Right lung (tissue), 5 donors: ENCODE measurements around the gene PLEKHA4. TPM values are rescaled to one million over a fixed set of nuclear protein-coding genes. Genes with fewer than 3 reads are reported as not detected.
A peak's percentile ranks its signal among the peaks of the same experiment; 100 is the strongest.

Experiments used
- DNase-seq, 2 donors: peaks; one replicate each; pipeline ENCODE4 v3.0.0-alpha.2; 2013
- polyA plus RNA-seq, 5 donors: library from polyadenylated mRNA; unstranded; fragments of 120-200 nt; gene quantifications; one replicate each; pipeline versions ENCODE4 v1.2.1 to v1.2.3, GENCODE V29; 2013; ENCODE audit warnings: inconsistent platforms in 1 of 5, low replicate concordance in 1 of 5; ENCODE audit not compliant: insufficient read length in 5 of 5, insufficient read depth in 1 of 5

The PLEKHA4 gene
- polyA plus RNA-seq, 5 donors = 12.9 to 23.2 (median 15.5) TPM

- no peak for DNase-seq
These were observed 34.4 kb downstream of the PLEKHA4 start for GRCh38 chr19:48833977-48834376.

- no peak for DNase-seq
These were observed 35.4 kb downstream of the PLEKHA4 start for GRCh38 chr19:48833049-48833448.

- no peak for DNase-seq
These were observed 37.5 kb downstream of the PLEKHA4 start for GRCh38 chr19:48830965-48831364.

GRCh38 chr19:48830088-48830487 is 38.3 kb downstream of the PLEKHA4 start:
- DNase-seq = no peak

GRCh38 chr19:48826606-48827020 is 41.8 kb downstream of the PLEKHA4 start:
- DNase-seq = no peak

- DNase-seq = no peak
These were observed 45.9 kb downstream of the PLEKHA4 start for GRCh38 chr19:48822514-48822913.

GRCh38 chr19:48821633-48822032 is 46.8 kb downstream of the PLEKHA4 start:
- no peak for DNase-seq

GRCh38 chr19:48819366-48819816 is 49.0 kb downstream of the PLEKHA4 start:
- peak in 1 of 2 donors; percentile 39 for DNase-seq

GRCh38 chr19:48818234-48818820 is 50.1 kb downstream of the PLEKHA4 start:
- no peak for DNase-seq

GRCh38 chr19:48817585-48818124 is 50.8 kb downstream of the PLEKHA4 start:
- no peak for DNase-seq

GRCh38 chr19:48815870-48816501 is 52.4 kb downstream of the PLEKHA4 start:
- DNase-seq = no peak

GRCh38 chr19:48814895-48815294 is 53.5 kb downstream of the PLEKHA4 start:
- no peak for DNase-seq

GRCh38 chr19:48813123-48813913 is 55.1 kb downstream of the PLEKHA4 start:
- no peak for DNase-seq

- peak; percentile 81 for DNase-seq
These were observed 56.1 kb downstream of the PLEKHA4 start for GRCh38 chr19:48812094-48812929.

GRCh38 chr19:48810151-48810550 is 58.3 kb downstream of the PLEKHA4 start:
- no peak for DNase-seq

GRCh38 chr19:48807590-48808308 is 60.7 kb downstream of the PLEKHA4 start:
- no peak for DNase-seq

- no peak for DNase-seq
These were observed 61.4 kb downstream of the PLEKHA4 start for GRCh38 chr19:48806818-48807589.

- DNase-seq = no peak
These were observed 61.9 kb downstream of the PLEKHA4 start for GRCh38 chr19:48806518-48806817.

- DNase-seq = no peak
These were observed 63.0 kb downstream of the PLEKHA4 start for GRCh38 chr19:48805452-48805851.

- no peak for DNase-seq
These were observed 63.9 kb downstream of the PLEKHA4 start for GRCh38 chr19:48804496-48804895.
